GM12878 (cell line): Measurements from ENCODE around the gene MT4.

Experiments
- CBFB ChIP-seq: IDR thresholded peaks from 2 replicates; pipeline ENCODE4 v1.6.1; 2016; ENCODE audit warnings: antibody characterized with exemption, low read depth
- CTCF ChIP-seq, 3 experiments: IDR thresholded peaks in 2 of 3; conservative IDR thresholded peaks in 1 of 3; 2 replicates each; pipeline ENCODE4 v1.5.1; 2011; ENCODE audit warnings: low read depth in 3 of 3, low read length in 3 of 3, mild to moderate bottlenecking in 3 of 3, control low read depth in 2 of 3, moderate library complexity in 2 of 3, inconsistent platforms in 1 of 3, mixed read lengths in 1 of 3; ENCODE audit not compliant: control insufficient read depth in 2 of 3, insufficient read depth in 1 of 3; ENCODE audit errors: extremely low read depth in 1 of 3
- E2F4 ChIP-seq: IDR thresholded peaks from 2 replicates; pipeline ENCODE4 v1.6.1; 2012; ENCODE audit warnings: low read depth, low read length, improper control_type of control experiment
- EP300 ChIP-seq, 2 experiments: fragments of 150-350 bp in 1 of 2; IDR thresholded peaks; 2 replicates each; pipeline ENCODE4 v1.6.1; 2011 to 2012; ENCODE audit warnings: low read depth in 2 of 2, low read length in 2 of 2, borderline replicate concordance in 1 of 2, improper control_type of control experiment in 1 of 2, inconsistent platforms in 1 of 2; ENCODE audit not compliant: control insufficient read depth in 1 of 2
- MAX ChIP-seq: IDR thresholded peaks from 2 replicates; pipeline ENCODE4 v1.6.1; 2012; ENCODE audit warnings: low read depth, low read length, improper control_type of control experiment
- NFXL1 ChIP-seq: fragments of 450-650 bp; IDR thresholded peaks from 2 replicates; pipeline ENCODE4 v1.6.1; 2017; ENCODE audit warnings: antibody characterized with exemption, mild to moderate bottlenecking, borderline replicate concordance
- NKRF ChIP-seq: fragments of 450-650 bp; conservative IDR thresholded peaks from 2 replicates; pipeline ENCODE4 v1.6.1; 2017; ENCODE audit warnings: mild to moderate bottlenecking, moderate library complexity
- RCOR1 ChIP-seq: conservative IDR thresholded peaks from 2 replicates; pipeline ENCODE4 v1.6.1; 2012; ENCODE audit warnings: low read depth, low read length, improper control_type of control experiment
- SIN3A ChIP-seq: IDR thresholded peaks from 2 replicates; pipeline ENCODE4 v1.6.1; 2012; ENCODE audit warnings: low read depth, low read length, improper control_type of control experiment
- SPI1 ChIP-seq: IDR thresholded peaks from 2 replicates; pipeline ENCODE4 v1.6.1; 2011; ENCODE audit warnings: low read depth, mild to moderate bottlenecking, low read length, moderate library complexity, borderline replicate concordance; ENCODE audit not compliant: insufficient read depth
- SUZ12 ChIP-seq: fragments of 200-600 bp; sonication (generic); IDR thresholded peaks from one replicate; pipeline ENCODE4 v1.6.1; 2018; ENCODE audit warnings: antibody characterized with exemption, mild to moderate bottlenecking; ENCODE audit not compliant: unreplicated experiment
- USF2 ChIP-seq: IDR thresholded peaks from 2 replicates; pipeline ENCODE4 v1.6.1; 2011; ENCODE audit warnings: low read depth, low read length, improper control_type of control experiment, borderline replicate concordance

GRCh38 chr16:56574625-56575024, 9.8 kb downstream of the MT4 start:
- no peak for TF ChIP-seq E2F4
- TF ChIP-seq CTCF (IDR thresholded peaks at IDR 0.05 in 2 of 3, conservative IDR thresholded peaks at IDR 0.05 in 1 of 3; ENCODE audit: control insufficient read depth in 2 of 3, extremely low read depth in 1 of 3, insufficient read depth in 1 of 3, low read depth in 3 of 3, low read length in 3 of 3), result no peak
- no peak for TF ChIP-seq SIN3A
- TF ChIP-seq RCOR1, result no peak
- TF ChIP-seq USF2, result no peak
- no peak for TF ChIP-seq CBFB
- TF ChIP-seq SPI1, result no peak
- no peak for TF ChIP-seq MAX
- no peak for TF ChIP-seq EP300 (IDR thresholded peaks at IDR 0.05; ENCODE audit: borderline replicate concordance in 1 of 2, control insufficient read depth in 1 of 2, low read depth in 2 of 2, low read length in 2 of 2)
- TF ChIP-seq SUZ12, result no peak
- no peak for TF ChIP-seq NFXL1
- no peak for TF ChIP-seq NKRF
